Neural crest cell (in vitro differentiated cells): ENCODE measurements around the gene NID1. TPM values are rescaled to one million over a fixed set of nuclear protein-coding genes. Genes with fewer than 3 reads are reported as not detected.

Experiments used
- DNase-seq: peaks from one replicate; pipeline ENCODE4 v3.0.0; 2021; ENCODE audit warnings: low read depth, mixed read lengths, low spot score
- H3K27ac Mint-ChIP-seq: one replicate; pipeline ENCODE4 v1.8.0; 2021; ENCODE audit warnings: mild to moderate bottlenecking, mixed read lengths; ENCODE audit not compliant: unreplicated experiment
- H3K27me3 Mint-ChIP-seq: 2 replicates; pipeline ENCODE4 v1.8.0; 2021; ENCODE audit warnings: low read depth, mild to moderate bottlenecking, mixed read lengths
- H3K36me3 Mint-ChIP-seq: 2 replicates; pipeline ENCODE4 v1.8.0; 2021; ENCODE audit warnings: low read depth, mild to moderate bottlenecking, mixed read lengths
- H3K4me1 Mint-ChIP-seq: 2 replicates; pipeline ENCODE4 v1.8.0; 2021; ENCODE audit warnings: mixed read lengths
- H3K4me3 Mint-ChIP-seq: one replicate; pipeline ENCODE4 v1.8.0; 2021; ENCODE audit warnings: mild to moderate bottlenecking, mixed read lengths
- H3K9me3 Mint-ChIP-seq: 2 replicates; pipeline ENCODE4 v1.8.0; 2021; ENCODE audit warnings: mixed read lengths
- total RNA-seq: library from RNA; stranded (reverse); gene quantifications from 2 replicates; pipeline ENCODE4 v1.2.1, GENCODE V29; 2021
- TF ChIP-seq, protein P1 (sequence below): fragments of 200-600 bp; sonication (generic); conservative IDR thresholded peaks from 2 replicates; pipeline ENCODE4 v1.5.0; 2021; ENCODE audit warnings: antibody characterized with exemption, mild to moderate bottlenecking

Gene NID1
- total RNA-seq, 1 donor from 2014 or later, result 90.3 TPM

DNA sequence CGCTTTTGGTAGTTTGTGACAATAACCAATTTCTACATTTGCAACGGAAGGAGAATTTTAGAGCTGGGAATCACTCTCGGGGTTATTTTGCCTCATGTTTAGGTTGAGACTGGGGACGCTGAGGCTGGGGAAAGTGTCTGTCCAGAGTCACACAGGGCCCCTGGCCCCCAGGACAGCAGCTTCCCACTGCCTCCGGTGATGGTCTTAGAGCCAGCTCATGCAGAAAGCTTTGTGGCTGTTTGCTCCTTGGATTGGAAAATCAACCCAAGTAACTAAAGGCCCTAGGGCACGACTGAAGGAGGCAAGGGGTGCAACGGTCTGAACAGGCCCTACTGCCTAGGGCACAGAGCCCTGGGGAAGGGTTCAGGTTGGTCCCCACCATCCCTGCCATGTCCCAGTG is 72.0 kb downstream of the NID1 start:
- Mint-ChIP-seq H3K36me3 (peaks cover 43% of the 10 kb centered on the region), H3K4me1 (no peaks in the 10 kb centered on the region), H3K4me3 (no peak overlapping the region), H3K27me3 (no peaks in the 10 kb centered on the region), H3K9me3 (peaks cover 20% of the 10 kb centered on the region), H3K27ac (peak overlapping the region; percentile 40)
- DNase-seq, result no peak
- TF ChIP-seq, protein P1, sequence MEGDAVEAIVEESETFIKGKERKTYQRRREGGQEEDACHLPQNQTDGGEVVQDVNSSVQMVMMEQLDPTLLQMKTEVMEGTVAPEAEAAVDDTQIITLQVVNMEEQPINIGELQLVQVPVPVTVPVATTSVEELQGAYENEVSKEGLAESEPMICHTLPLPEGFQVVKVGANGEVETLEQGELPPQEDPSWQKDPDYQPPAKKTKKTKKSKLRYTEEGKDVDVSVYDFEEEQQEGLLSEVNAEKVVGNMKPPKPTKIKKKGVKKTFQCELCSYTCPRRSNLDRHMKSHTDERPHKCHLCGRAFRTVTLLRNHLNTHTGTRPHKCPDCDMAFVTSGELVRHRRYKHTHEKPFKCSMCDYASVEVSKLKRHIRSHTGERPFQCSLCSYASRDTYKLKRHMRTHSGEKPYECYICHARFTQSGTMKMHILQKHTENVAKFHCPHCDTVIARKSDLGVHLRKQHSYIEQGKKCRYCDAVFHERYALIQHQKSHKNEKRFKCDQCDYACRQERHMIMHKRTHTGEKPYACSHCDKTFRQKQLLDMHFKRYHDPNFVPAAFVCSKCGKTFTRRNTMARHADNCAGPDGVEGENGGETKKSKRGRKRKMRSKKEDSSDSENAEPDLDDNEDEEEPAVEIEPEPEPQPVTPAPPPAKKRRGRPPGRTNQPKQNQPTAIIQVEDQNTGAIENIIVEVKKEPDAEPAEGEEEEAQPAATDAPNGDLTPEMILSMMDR, result no peak

DNA sequence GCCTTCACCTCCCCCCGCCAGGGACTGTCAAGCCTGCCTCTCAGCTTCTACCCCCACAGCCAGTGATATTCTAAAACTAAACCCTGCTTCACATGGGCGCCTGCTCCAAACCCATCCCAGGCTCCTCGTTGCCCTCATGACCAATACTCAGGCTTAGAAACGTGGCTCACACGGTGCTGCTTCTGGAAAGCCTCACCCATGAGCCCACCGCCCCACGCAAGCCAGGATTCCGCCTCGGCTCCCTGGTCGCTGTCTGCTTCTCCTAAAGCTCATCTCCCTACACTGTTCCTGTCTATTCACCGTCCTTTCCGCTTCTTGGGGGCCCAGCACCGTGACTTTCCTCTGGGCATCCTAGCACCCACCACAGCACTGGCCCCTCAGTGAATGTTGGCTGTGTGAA is 72.5 kb downstream of the NID1 start:
- no peaks in the 10 kb centered on the region for H3K4me1 Mint-ChIP-seq
- H3K4me3 Mint-ChIP-seq, result no peak overlapping the region
- H3K27ac Mint-ChIP-seq, result no peak overlapping the region
- no peak for DNase-seq
- TF ChIP-seq, protein P1, result no peak
- peaks cover 48% of the 10 kb centered on the region for H3K36me3 Mint-ChIP-seq
- no peaks in the 10 kb centered on the region for H3K27me3 Mint-ChIP-seq
- H3K9me3 Mint-ChIP-seq, result peaks cover 24% of the 10 kb centered on the region

DNA sequence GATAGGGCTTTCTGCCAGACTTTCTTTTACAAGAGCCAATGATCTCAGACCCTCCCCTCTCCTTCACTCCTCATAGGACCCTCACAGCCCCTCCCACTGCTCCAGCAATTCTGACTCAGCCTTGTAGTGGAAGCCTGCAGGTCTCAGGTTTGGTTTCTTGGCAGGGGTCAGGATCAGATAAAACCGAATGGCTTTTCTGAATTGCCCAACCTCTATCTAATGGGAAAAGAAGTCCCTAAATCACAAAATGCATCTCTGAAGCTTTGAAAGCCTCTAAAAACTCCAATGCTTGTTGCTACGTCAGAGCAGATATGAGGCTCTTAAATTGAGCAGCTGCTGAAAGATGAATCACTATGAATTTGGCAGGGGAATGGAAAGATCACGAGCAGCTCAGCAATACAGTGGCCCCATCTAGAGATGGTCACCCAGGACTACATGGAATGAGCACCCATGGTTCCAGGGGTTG is 74.5 kb downstream of the NID1 start:
- H3K9me3 Mint-ChIP-seq, result peaks cover 24% of the 10 kb centered on the region
- no peak overlapping the region for H3K4me3 Mint-ChIP-seq
- no peak for DNase-seq
- no peaks in the 10 kb centered on the region for H3K27me3 Mint-ChIP-seq
- H3K36me3 Mint-ChIP-seq, result peaks cover 50% of the 10 kb centered on the region
- H3K4me1 Mint-ChIP-seq, result no peaks in the 10 kb centered on the region
- H3K27ac Mint-ChIP-seq, result no peak overlapping the region
- TF ChIP-seq, protein P1, result no peak

DNA sequence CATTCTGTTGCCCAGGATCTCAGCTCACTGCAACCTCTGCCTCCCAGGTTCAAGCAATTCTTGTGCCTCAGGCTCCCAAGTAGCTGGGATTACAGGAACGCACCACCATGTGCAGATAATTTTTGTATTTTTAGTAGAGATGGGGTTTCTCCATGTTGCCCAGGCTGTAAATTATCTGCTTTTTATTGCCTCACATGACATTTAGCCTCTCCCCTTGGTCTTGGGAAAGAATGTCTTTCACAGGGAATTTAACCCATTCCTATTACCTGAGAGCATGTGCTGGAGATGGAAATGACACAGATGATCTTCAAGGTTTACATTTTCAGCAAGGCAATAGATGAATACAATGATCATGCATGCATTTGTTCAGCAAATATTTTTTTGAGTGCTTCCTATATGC is 75.8 kb downstream of the NID1 start:
- Mint-ChIP-seq H3K27me3 (no peaks in the 10 kb centered on the region), H3K4me1 (peaks cover 2% of the 10 kb centered on the region), H3K9me3 (peaks cover 24% of the 10 kb centered on the region), H3K4me3 (no peak overlapping the region), H3K27ac (no peak overlapping the region), H3K36me3 (peaks cover 53% of the 10 kb centered on the region)
- DNase-seq, result no peak
- TF ChIP-seq, protein P1, result no peak

DNA sequence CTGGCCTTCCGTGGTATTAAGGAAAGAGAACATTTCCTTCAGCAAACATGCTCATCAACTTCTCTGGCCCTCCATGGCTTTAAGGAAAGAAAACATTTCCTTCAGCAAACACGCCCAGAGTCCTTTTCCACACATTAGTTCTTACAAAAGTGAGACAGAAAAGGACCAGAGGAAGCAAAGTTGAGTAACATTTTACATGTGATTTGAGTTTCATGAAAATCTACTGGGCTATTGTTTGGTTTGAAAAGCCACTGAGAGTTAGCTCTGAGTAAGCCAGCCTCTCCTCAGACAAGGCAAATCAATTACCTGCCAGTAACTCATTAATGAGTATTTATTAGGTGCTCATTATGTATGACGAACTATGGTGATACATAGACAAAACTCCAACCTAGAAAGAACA is 78.0 kb downstream of the NID1 start:
- Mint-ChIP-seq H3K27ac (no peak overlapping the region), H3K27me3 (no peaks in the 10 kb centered on the region), H3K4me3 (no peak overlapping the region), H3K9me3 (peaks cover 24% of the 10 kb centered on the region), H3K4me1 (peaks cover 8% of the 10 kb centered on the region), H3K36me3 (peaks cover 51% of the 10 kb centered on the region)
- no peak for DNase-seq
- TF ChIP-seq, protein P1, result no peak
